ENCODE measurements around the gene ADAMTS17.

The ADAMTS17 gene

DNA sequence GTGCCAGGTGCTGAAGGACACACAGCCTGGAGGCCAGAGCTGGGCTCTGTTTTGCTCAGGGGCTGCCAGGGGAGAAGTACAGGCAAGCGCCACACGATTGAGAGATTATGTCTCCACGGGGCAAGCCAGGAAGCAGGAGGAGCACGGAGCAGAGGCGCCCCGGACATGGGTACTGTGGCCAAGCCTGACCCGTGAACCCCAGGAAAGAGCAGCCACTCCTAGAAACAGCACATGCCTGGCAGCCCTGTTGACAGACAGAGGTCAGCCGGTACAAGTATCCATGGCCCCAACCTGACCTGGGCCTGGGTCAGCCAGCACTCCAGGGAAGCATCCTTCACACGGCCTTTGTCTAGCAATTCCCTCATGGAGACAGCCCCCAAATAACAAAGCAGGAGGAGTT, 89.4 kb downstream of the ADAMTS17 start:
- no peak for DNase-seq (ENCODE audit: low spot score)

DNA sequence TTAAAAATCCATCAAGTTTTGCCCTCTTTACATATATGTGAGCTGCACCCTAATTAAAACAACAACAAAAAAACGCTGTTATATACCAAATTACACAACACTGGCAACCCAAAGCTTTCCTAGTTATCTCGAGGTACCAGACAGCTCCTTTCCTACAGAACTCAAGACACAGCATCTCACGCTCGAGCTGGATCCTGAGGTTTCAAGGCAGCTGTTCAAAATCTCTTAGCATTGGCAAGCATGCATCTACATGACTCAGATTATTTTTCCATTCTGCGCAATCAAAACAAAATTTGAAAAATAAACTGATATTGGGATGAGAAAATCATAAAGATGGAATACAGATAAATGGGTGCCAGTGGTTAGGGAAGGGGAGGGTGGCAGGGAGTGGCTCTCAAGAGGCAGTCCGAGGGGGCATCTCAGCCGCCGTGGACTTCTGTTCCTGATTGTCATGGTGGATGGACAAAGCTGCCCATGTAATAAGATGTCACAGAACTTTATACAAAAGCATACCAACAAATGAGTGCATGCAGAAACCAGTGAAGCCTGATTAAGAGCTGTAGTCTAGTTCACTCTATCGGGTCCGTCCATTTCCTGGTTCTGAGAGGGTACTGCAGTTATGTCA, 91.5 kb downstream of the ADAMTS17 start:
- DNase-seq (ENCODE audit: low spot score), result no peak

DNA sequence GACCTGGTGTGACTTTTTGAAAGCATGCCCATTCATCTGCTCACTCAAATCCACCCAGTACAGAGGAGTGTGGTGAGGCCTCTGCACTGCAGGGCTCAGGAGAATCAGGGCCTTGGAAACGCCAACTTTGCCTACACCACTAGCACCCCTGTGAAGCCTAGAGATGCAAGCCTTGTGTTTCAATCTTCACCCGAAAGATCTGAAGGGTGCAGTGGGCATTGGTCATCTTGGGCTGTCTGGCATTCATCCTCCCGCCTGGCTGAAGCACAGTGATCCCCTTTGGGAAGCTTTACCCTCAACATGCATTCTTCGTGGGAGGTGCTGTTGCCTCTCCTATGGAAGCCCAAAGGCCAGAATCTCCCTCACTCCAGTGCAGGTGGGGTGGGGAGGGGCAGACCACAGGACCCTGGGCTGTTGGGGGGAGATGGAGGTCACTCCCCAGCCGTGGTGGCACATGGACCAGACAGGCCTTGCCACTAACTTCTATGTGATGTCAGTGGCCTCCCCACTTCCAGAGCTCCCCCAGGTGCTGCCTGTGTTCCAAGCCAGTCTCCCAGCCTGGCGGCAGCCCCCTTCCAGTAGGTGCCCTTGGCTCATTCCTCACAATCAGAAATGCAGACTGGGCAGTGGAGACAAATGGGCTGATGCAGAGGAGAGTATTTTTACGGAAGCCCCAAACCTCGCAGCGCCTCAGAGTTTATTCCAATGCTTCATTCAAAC, 92.5 kb downstream of the ADAMTS17 start:
- no peak for DNase-seq (ENCODE audit: low spot score)

DNA sequence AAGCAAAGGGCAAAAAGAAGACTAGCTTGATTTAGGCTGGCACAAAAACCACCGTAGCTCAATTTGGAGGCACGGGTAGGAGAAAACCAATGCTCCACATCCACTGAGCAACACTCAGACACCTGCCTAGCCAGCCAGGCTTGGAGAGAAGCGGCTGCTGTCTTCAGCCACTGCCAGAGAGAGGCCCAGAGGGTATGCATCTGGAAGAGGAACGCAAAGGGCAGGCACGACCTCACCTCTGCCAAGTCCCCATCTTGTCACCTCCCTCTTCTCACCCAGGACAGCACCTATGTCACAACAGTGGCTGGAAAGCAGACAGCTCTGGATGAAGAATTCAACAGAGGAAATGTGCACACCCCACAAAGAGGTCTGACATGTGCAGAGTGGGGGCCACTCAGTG, 93.5 kb downstream of the ADAMTS17 start:
- DNase-seq (ENCODE audit: low spot score), result no peak

DNA sequence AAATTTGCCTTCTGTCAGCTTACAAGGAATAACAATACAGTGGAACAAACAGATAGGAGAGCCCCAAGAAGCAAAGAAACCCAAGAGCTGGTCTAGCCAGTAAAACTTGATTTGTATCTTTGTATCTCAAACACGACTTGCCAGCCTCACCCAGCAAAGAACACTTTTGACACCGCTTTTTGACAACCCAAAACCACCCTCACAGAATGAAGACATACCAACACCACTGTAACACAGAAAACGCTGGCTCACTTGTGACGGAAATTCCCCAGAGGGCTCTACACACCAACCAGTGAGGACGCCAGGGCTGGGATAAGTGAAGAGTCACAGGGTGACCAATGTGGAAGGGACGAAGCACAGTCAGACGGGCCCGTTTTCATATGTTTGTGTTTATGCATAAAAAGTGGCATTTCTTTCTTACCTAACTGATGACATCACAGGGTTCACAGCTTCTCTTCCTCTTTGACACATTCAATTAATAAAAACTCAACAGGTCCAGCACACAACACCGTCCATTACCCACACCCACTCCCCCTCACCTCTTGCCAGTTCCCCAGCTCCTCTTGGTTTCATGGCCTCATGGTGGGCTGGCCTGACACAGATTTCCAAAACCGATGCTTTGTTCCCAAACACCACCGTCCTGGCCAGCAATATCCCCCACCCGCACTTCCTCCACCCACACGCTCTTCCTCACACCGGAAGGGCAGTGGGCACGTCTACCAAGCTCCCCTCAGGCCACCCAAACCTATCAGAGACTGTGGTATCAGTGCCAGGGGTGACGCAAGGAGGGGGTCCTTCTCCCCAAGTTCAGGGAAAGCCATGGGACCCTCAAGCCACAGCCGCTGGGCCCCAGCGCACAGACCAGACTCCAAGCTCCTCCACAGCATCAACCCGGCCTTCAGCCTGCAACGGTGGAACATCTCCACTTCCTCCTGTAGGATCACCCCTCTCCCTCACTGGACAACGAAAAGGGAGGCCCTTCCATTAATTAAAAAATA, 94.2 kb downstream of the ADAMTS17 start:
- no peak for DNase-seq (ENCODE audit: low spot score)

GRCh38 chr15:100245855-100246254, 95.9 kb downstream of the ADAMTS17 start:
- DNase-seq (ENCODE audit: low spot score), result peak; percentile 4

DNA sequence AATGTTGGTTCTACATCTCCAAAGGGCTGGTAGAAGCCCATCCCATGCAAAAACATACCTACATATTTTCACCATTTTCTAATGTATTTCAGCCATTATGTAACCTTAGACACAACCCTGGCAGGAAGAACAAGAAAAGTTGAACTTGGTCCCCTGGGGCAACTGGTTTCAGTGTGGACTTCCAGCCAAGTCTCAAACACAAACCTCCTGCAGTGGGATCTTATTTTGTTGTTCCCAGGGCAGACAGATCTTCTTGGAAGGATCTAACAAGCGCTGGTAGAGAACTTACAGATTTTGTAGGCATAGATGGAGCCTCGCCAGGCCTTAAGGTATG, 96.3 kb downstream of the ADAMTS17 start:
- no peak for DNase-seq (ENCODE audit: low spot score)

- peak; percentile 82 for DNase-seq (ENCODE audit: low spot score)
Measured at GRCh38 chr15:100244796-100245486, 96.8 kb downstream of the ADAMTS17 start.

DNA sequence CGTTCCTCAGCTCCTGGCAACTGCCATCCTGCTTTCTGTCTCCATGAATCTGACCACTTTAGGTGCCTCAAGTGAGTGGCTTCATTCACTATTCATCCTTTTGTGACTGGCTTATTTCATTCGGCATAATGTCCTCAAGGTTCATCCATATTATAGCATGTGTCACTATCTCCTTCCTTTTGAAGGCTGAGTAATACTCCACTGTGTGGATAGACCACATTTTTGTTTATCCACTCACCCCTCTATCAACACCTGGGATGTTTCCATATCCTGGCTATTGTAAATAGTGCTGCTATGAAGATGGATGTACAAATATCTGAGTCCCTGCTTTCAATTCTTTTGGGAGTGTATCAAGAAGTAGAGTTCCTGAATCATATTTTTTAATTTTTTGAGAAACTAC, 98.8 kb downstream of the ADAMTS17 start:
- no peak for DNase-seq (ENCODE audit: low spot score)

GRCh38 chr15:100241572-100242482, 99.9 kb downstream of the ADAMTS17 start:
- peak; percentile 95 for DNase-seq (ENCODE audit: low spot score)

DNA sequence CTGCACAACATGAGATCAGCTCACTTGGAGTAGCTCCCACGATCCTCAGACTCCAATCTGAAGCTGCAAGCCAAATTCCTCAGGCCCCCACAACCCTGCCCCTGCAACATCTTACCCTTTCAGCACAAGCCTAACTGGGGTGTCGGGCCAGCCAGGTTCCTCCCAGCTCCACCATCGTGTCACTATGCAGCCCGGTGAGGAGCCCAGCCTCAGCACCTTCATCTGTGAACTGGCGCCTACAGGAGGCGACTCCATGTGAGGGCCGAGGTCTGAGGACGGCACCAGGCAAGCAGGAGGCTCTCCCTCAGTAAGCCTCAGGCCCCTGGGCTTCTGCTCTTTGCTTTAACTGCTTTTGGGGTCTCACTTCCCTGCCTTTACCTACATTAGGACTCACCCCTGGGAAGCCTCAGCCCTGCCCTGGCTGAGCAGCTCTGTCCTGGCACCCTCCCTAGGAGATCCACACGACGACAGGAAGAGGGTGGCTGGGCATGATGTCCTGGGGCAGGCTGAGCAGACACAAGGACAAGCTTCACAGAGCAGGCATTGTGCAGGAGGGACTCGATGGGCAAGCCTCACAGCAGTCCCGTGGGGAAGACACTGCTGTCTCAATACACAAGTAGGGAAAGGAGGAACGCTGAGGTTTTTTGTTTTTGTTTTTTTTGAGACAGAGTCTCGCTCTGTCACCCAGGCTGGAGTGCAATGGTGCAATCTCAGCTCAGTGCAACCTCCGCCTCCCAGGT, 104.6 kb downstream of the ADAMTS17 start:
- no peak for DNase-seq (ENCODE audit: low spot score)

- no peak for DNase-seq (ENCODE audit: low spot score)
Measured at GRCh38 chr15:100235030-100235617, 106.7 kb downstream of the ADAMTS17 start.

- DNase-seq (ENCODE audit: low spot score), result no peak
Measured at GRCh38 chr15:100234158-100235029, 107.4 kb downstream of the ADAMTS17 start.

- DNase-seq (ENCODE audit: low spot score), result no peak
Measured at GRCh38 chr15:100230784-100231183, 111.0 kb downstream of the ADAMTS17 start.

GRCh38 chr15:100229181-100230163, 112.3 kb downstream of the ADAMTS17 start:
- no peak for DNase-seq (ENCODE audit: low spot score)

- no peak for DNase-seq (ENCODE audit: low spot score)
Measured at GRCh38 chr15:100227781-100228180, 114.0 kb downstream of the ADAMTS17 start.

DNA sequence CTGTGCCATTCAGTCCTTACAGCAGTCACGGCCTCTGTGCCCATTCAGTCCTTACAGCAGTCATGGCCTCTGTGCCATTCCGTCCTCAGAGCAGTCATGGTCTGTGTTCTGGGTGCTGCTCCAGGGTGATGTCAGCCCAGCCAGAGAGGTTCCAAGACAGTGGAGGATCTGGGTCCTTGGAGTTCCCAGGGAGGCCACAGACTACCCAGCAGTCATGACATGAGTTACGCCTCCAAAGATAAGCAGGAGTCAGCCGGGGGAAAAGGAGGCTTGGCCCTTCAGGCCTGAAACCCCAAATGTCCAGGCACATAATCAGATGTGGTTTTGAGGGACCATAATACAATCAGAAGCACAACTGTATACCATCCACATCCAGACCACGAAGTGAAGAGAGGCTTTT, 115.7 kb downstream of the ADAMTS17 start:
- no peak for DNase-seq (ENCODE audit: low spot score)

All from kidney tubule cell (primary cell).